Left cardiac atrium (tissue), 4 donors: ENCODE results near the gene DUOXA2. TPM values are rescaled to one million over a fixed set of nuclear protein-coding genes. Genes with fewer than 3 reads are reported as not detected.
"Not testable (repeated sequence)": the region's sequence is repeated elsewhere in the genome, so short reads cannot be mapped to it uniquely, and the experiment has no call there.

Source experiments
- ATAC-seq, 2 donors: fragments of 200-7000 bp; cut with Tn5 transposase; one replicate each; pipeline ENCODE4 v1.9.1; 2020; ENCODE audit warnings: mild to moderate bottlenecking in 2 of 2, moderate library complexity in 2 of 2
- DNase-seq: peaks from one replicate; pipeline ENCODE4 v3.0.0-alpha.2; 2020
- intact Hi-C, 2 donors: fragments of 100-400 bp; cut with DNase I; formaldehyde crosslinking; loops; one replicate each; pipeline versions ENCODE4 v1.14.1 to v1.15.1; 2022 to 2023
- total RNA-seq, 2 donors: library from RNA; stranded (reverse); fragmentation: NEBNext Ultra II Directional; extraction: Animal tissue kit (Norgen Biotek cat#: 25700); gene quantifications; one replicate each; pipeline ENCODE4 v1.2.1, GENCODE V29; 2021
- donor health status: DM: no; HTN: yes; CAD: no.
- donor health status: DM: no; HTN: yes; CAD: no; lungs with severe emphysema.
- donor health status: DM: yes; HTN: yes; CAD: no.
- donor health status: Dilated cardiomyopathy.

Gene DUOXA2
- total RNA-seq, 2 donors from 2014 or later: not detected

DNA sequence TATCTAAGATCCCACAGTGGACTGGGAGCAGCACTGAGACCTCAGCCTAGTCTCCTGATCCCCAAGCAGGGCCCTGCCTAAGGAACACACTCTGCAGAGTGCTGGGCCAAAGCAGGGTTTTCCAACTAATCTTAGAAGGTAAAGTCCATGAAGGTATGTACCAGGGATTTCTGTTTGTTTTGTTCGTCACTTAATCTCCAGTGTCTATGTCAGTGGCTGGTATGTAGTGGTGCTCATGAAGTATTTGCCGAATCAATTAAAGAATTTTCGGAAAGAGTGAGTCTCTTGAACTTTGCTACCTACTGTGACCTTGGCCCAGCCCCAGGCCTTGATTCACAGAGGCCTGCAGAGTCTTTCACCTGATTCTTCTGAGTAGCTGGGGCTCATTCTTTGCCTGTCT lies 17.4 kb downstream of the DUOXA2 start:
- no peak for ATAC-seq
- intact Hi-C loops: no loop called here
- DNase-seq: no peak

DNA sequence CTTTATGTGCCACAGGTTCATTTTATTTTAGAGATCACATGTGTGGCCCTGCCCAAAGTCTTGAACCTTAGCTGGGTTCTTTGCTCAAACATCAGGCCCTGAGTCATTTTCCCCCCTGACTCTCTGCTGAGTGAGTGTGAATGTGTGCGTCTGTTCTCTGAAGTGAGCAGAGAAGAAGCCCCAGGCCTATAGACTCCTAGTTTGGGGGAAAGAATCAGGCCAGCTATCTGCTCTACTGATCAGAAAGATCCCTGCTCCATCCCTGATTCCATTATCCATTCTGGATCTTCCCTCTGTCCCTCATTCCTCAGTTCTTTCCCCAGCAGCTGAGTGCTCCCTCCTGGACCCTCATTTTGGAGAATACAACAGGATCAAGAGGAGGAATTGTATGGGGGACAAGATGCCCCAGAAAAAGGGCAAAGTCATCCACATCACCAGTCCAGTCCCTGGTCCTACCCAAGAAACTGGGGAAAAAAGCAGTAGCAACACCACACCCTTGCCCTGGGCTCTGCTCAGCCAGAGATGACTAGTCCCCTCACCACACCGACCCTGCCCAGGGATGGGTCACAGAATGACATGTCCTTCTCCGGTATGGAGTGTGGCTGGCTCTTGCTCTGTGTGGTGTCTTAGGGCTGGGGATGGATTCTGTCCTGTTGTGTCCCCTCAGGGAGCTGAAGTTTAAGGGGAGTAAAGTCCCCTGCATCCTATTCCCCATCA lies 18.9 kb downstream of the DUOXA2 start:
- intact Hi-C loops: no loop called here
- DNase-seq (no peak), ATAC-seq (no peak)

DNA sequence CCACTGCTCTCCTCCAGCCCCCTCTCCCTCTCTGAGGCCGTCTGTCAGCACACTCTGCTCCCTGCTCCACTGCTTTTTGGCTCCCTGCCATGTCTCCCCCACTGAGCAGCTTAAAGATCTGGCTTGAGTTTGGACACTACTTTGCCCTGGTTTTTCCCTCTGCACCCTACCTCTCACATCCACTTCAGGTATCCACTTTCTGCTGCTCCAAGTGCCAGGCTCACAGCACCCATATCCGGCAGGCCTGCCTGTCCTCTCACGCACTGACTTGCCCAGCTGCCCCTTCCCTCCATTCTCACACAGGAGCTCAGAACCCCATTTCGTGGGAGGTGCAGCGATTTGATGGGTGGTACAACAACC lies 19.4 kb downstream of the DUOXA2 start:
- ATAC-seq: no peak
- intact Hi-C loops: no loop called here
- no peak for DNase-seq

DNA sequence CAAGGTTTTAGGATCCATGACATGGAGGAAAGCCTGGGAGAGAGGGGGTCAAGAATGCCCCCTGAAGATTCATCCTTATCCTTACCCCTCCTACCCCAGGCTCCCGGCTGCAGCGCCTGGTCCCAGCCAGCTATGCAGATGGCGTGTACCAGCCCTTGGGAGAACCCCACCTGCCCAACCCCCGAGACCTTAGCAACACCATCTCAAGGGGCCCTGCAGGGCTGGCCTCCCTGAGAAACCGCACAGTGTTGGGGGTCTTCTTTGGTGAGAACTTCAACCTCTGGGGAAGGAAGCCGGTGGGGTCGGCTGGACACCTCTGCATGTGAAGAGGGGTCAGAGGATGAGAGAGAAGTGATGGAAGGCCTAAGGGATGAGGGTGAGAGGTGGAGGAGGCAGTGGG lies 19.9 kb downstream of the DUOXA2 start:
- ATAC-seq: no peak
- intact Hi-C loops: no loop called here

DNA sequence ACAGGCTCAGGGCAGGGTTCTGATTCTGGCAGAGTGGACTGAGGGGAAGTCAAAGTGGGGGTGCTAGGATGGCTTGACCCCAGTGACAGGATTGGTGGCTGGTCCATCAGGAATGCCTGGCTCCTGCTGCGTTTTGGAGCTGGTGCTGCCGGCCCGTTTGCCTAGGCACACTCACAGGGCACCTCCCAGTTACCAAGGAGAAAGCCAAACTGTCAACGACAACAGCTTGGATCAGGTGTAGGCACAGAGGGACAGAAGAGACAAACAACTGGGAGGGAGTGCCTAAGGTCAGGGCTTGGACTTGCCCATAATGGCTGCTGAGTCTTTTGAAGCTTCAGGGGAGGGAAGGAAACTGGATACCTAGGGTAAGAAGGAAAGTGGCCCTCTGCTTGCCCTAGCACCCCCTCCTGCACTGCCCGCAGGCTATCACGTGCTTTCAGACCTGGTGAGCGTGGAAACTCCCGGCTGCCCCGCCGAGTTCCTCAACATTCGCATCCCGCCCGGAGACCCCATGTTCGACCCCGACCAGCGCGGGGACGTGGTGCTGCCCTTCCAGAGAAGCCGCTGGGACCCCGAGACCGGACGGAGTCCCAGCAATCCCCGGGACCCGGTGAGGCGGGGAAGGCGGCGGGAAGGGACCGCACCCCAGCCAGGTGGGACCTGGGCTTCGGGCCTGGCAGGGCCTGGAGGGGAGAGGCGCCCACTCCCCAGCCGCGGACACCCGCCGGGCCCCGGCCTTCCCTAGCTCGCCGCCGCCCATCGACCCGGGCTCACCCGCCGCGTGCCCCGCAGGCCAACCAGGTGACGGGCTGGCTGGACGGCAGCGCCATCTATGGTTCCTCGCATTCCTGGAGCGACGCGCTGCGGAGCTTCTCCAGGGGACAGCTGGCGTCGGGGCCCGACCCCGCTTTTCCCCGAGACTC lies 20.8 kb downstream of the DUOXA2 start:
- ATAC-seq (peak; percentile 59 to 64), DNase-seq (no peak)
- intact Hi-C loops: no loop called here

More for the DNA sequence above, 19.9 kb downstream of the DUOXA2 start:
- no peak for DNase-seq

DNA sequence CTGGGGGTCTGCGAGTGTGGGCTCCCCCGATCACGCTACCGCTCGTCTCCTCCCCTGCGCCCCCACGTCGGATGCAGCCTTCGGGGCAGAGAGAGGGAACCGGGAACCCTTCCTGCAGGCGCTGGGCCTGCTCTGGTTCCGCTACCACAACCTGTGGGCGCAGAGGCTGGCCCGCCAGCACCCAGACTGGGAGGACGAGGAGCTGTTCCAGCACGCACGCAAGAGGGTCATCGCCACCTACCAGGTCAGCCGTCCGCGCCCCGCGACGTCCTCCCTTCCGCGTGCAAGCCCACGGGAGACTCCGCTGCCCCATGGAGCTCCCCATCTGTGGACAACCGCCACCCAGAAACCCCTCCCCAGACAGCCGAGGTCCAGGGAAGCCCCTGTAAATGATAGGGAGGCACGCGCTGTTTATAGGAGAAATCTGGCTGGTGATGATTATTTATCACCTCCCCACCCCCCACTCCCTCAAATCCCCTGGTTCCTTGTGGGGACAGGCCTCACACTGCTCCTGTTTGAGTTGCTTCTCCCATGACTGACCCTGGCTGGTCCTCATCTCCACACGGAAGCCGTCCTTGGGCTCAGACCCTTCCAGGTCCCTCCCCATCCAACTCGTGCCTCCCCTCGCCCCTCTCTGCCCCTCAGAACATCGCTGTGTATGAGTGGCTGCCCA lies 21.7 kb downstream of the DUOXA2 start:
- intact Hi-C loops: not testable (repeated sequence)

DNA sequence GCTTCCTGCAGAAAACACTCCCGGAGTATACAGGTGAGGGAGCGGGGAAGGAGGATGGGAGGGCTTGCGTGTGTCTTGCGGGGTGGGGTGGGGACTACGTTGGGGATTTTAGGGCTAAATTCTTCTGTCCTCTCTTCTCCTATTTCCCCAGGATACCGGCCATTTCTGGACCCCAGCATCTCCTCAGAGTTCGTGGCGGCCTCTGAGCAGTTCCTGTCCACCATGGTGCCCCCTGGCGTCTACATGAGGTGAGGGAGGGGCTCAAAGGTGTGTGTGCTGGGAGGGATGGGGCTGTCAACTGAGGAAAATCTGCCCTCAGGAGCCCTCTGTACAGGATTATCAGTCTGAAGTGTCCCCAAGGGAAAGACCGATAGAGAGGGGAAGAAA lies 22.2 kb downstream of the DUOXA2 start:
- ATAC-seq: no peak
- intact Hi-C loops: no loop called here
- no peak for DNase-seq

More for the DNA sequence above, 21.7 kb downstream of the DUOXA2 start:
- DNase-seq: not testable (repeated sequence)
- peak; percentile 10 to 18 for ATAC-seq

DNA sequence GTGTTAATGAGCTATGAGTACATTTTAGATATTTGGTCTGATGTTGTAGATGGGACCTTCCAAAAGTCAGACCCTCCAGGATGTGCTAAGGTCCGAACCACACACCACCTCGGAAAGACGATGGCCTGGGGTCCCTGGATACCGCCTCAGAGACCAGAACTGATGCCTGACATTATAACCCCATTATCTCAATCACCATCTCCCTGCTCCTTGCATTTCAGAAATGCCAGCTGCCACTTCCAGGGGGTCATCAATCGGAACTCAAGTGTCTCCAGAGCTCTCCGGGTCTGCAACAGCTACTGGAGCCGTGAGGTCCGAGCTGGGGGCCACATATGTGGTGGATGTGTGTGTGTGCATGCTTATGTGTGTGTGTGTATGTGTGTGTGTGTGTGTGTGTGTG lies 23.6 kb downstream of the DUOXA2 start:
- DNase-seq (no peak), ATAC-seq (no peak)
- intact Hi-C loops: no loop called here

DNA sequence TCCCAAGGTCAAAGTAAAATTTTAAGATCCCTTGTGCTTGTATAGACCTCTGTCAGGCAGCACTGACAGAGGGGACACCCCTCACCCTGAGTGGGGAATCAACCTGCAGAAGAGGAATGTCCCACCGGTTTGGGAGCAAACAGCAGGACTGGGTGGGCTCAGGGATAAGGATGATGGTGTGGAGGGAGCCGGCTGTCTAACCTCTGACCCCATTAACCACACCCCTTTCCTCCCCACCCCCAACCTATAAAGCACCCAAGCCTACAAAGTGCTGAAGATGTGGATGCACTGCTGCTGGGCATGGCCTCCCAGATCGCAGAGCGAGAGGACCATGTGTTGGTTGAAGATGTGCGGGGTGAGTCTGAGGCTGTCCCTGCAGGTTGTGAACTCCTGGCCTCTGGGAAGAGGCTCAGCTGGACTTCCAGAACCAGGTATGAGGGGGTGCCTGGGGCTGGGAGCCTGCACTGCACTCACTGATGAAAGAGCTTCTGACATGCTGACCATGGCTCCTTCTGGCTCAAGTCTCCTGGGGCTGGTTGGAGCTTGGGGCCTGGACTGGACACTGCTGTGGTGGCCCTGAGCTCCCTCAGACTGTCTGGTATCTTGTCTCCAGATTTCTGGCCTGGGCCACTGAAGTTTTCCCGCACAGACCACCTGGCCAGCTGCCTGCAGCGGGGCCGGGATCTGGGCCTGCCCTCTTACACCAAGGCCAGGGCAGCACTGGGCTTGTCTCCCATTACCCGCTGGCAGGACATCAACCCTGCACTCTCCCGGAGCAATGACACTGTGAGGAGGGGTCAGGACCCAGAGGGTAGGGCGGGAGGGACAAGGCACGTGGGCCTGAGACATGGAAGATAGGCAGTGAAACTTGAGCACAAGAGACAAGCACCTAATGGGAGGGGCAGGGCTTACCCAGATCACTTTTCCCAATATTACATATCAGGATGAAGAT lies 25.0 kb downstream of the DUOXA2 start:
- intact Hi-C loops: no loop called here
- ATAC-seq (no peak), DNase-seq (no peak)

DNA sequence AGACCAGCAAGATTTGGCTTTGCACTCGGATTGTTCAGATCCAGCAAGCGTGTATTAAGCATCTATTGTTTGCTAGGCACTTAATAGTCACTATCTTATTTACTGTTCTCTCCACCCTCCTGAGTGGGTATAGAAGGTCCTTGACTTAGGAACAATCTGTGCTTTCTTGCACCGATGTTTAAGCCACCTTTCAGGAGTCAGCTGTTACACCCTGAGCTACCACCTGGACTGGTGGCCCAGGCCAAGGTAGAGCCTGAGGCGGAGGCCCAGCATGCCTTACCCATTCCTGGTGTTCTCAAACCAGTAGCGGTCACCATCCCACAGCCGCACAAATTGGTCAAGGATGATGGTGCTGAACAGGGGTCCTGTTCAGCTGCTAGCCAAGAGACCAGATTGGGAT lies 25.6 kb downstream of the DUOXA2 start:
- intact Hi-C loops: no loop called here
- DNase-seq (no peak), ATAC-seq (no peak)

DNA sequence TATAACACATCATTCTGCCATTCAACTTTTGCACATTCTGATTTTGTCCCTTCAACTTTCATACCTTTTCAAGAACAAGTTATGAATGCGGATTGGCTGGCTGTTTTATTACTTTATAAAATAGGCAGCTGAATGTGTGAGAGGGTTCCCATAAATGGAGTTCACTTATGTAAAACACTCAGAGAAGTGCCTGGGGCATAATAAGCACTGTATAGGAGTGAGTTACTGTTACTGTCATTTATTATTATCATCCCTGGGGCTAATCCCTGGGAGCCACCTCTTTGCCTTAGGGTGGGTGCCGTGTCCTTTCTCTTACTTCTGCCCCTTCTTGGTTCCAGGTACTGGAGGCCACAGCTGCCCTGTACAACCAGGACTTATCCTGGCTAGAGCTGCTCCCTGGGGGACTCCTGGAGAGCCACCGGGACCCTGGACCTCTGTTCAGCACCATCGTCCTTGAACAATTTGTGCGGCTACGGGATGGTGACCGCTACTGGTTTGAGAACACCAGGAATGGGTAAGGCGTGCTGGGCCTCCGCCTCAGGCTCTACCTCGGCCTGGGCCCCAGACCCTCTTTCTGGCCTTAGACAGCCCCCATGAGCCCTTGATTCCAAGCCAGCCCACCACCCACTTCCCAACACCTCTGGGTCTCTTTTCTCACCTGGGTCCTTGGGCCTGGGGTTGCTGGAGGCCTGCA lies 26.6 kb downstream of the DUOXA2 start:
- intact Hi-C loops: no loop called here
- ATAC-seq (no peak), DNase-seq (no peak)

DNA sequence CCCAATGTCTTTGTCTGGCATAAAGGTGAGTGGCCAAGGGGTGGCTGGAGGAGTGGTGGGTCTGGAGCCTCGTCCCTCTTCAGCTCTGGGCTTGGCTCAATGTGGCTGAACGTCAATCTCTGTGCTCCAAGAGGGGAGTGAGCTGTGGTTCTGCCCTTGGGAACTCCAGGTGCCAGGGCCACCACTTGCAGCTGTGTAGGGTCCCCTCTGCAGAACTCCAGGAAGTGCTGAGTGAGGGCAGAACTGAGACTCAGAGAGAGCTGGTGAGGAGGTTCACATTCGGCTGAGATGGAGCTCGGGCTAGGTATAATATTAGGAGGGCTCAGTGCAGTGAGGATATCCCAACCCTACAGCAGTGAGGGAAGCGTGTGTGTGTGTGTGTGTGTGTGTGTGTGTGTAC lies 27.3 kb downstream of the DUOXA2 start:
- ATAC-seq (no peak), DNase-seq (no peak)
- intact Hi-C loops: no loop called here

DNA sequence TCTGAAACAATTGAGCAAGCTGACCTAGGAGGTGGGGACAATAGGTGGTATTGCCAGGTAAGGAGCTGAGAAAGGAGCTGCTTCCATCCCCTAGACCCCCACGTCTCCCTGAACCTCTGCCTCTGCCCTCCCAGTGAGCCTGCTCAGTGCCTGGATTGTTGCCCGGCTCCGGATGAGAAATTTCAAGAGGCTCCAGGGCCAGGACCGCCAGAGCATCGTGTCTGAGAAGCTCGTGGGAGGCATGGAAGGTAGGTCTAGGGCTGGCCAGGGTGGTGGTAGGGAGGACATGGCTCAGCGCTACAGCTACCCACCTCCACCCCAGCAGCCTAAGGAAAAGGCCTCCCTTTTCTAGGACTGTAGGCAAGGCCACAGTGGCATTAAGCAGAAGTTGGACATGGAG lies 28.9 kb downstream of the DUOXA2 start:
- ATAC-seq (no peak), DNase-seq (no peak)
- intact Hi-C loops: no loop called here

DNA sequence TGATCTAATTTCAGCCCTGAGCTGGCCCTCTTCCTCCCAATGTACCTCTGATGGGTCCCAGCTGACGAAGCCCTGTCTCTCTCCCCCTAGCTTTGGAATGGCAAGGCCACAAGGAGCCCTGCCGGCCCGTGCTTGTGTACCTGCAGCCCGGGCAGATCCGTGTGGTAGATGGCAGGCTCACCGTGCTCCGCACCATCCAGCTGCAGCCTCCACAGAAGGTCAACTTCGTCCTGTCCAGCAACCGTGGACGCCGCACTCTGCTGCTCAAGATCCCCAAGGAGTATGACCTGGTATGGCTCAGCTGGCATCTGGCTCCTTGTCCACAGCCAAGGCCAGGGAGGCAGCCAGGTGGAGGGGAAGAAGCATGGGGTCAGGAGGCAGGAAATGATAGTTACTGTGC lies 29.8 kb downstream of the DUOXA2 start:
- intact Hi-C loops: no loop called here
- ATAC-seq (no peak), DNase-seq (no peak)

DNA sequence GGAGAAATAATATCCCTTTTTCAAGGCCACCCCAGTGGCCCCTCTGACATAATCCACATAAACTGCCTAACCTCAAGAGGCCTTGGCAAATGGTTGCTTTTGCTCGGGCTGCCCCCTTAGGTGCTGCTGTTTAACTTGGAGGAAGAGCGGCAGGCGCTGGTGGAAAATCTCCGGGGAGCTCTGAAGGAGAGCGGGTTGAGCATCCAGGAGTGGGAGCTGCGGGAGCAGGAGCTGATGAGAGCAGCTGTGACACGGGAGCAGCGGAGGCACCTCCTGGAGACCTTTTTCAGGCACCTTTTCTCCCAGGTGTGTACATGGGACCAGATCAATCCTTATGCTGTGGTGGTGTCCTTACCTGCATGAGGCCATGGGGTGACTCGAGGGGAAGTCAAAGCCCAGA lies 30.6 kb downstream of the DUOXA2 start:
- intact Hi-C loops: no loop called here
- ATAC-seq (no peak), DNase-seq (no peak)

DNA sequence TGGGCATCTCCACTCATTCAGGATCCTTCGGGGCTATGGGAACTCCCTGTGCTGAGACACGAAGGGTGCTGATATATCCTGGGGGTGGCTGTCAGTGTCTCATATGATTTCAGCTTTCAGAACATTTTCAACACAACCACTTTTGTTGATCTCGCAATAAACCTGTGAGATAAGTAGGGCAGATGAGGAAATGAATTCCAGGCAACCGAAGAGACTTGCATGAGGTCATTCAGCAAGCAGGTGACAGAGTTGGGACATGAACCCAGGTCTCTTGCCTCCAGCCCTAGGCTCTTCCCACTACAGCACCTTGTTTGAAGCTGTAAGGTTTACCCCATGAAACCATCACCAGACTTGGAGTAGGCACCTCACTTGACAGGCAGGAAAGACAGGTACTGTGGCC lies 32.3 kb downstream of the DUOXA2 start:
- intact Hi-C loops: no loop called here
- DNase-seq (no peak), ATAC-seq (no peak)

DNA sequence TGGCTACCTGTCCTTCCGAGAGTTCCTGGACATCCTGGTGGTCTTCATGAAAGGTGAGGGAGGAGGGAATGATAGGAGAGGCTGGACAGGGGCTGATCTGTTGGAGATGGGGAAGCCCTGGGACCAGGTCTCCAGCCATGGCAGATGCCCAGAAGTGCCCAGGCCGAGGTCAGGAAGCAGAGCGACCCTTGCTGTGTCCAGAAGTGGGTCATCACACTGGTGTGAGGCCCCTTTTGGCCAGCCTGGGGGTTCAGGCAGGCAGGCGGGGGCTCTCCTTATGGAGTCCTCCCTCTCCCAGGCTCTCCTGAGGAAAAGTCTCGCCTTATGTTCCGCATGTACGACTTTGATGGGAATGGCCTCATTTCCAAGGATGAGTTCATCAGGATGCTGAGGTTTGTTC lies 33.5 kb downstream of the DUOXA2 start:
- intact Hi-C loops: no loop called here
- no peak for DNase-seq
- no peak for ATAC-seq
